ENCODE measurements around the gene CRELD2.

GRCh38 chr22:49958931-49959781 is 40.7 kb downstream of the CRELD2 start:
- no peak for TF ChIP-seq ZNF462 (CRISPR knock-in tag; IDR thresholded peaks at IDR 0.05)
- no peak for TF ChIP-seq CTCF (conservative IDR thresholded peaks at IDR 0.05; ENCODE audit: low read depth in 2 of 2)
- no peak for TF ChIP-seq CREB1 (CRISPR knock-in tag; IDR thresholded peaks at IDR 0.05; ENCODE audit: low read depth)
- no peak for TF ChIP-seq EZH2 (IDR thresholded peaks at IDR 0.05; ENCODE audit: low read depth, unreplicated experiment)
- TF ChIP-seq REST (IDR thresholded peaks at IDR 0.05; ENCODE audit: unreplicated experiment) = no peak
- TF ChIP-seq POLR2AphosphoS5 (IDR thresholded peaks at IDR 0.05; ENCODE audit: low read depth) = no peak
- no peak for TF ChIP-seq JUNB (IDR thresholded peaks at IDR 0.05; ENCODE audit: unreplicated experiment)
- no peak for TF ChIP-seq EZH2phosphoT487 (IDR thresholded peaks at IDR 0.05; ENCODE audit: unreplicated experiment)
- no peak for TF ChIP-seq ETS1 (IDR thresholded peaks at IDR 0.05)
- TF ChIP-seq NANOG (IDR thresholded peaks at IDR 0.05; ENCODE audit: borderline replicate concordance) = no peak
- TF ChIP-seq ZNF114 (CRISPR knock-in tag; IDR thresholded peaks at IDR 0.05) = no peak

Data from GM23338 (cell line).